ENCODE data around the gene IRAK4. TPM values are rescaled to one million over a fixed set of nuclear protein-coding genes. Genes with fewer than 3 reads are reported as not detected.
A peak's percentile ranks its signal among the peaks of the same experiment; 100 is the strongest.
"Not testable (repeated sequence)": the region's sequence is repeated elsewhere in the genome, so short reads cannot be mapped to it uniquely, and the experiment has no call there.

The IRAK4 gene
- total RNA-seq: 17.2 TPM

- peak; percentile 92 to 99 (median 98) for DNase-seq (ENCODE audit: low read depth in 2 of 3, low spot score in 2 of 3)
These were observed at the start of gene IRAK4, which contains the start of gene PUS7L for GRCh38 chr12:43758728-43759563. Gene IRAK4, plus strand, starts transcription at chr12:43758951. Its CDS starts 9,161 bp downstream, at chr12:43768112. Gene PUS7L, minus strand, starts transcription at chr12:43758790. Its CDS starts 3,545 bp downstream, at chr12:43755245.

GRCh38 chr12:43711348-43711747 lies 47.4 kb upstream of the IRAK4 start:
- no peak for DNase-seq (ENCODE audit: low read depth in 2 of 3, low spot score in 2 of 3)

- no peak for DNase-seq (ENCODE audit: low read depth in 2 of 3, low spot score in 2 of 3)
These were observed 36.1 kb upstream of the IRAK4 start for GRCh38 chr12:43722621-43723020.

GRCh38 chr12:43723134-43723533 lies 35.6 kb upstream of the IRAK4 start:
- DNase-seq (ENCODE audit: low read depth in 2 of 3, low spot score in 2 of 3): no peak

GRCh38 chr12:43728117-43728516 lies 30.6 kb upstream of the IRAK4 start:
- peak in 1 of 3 donors; percentile 16 for DNase-seq (ENCODE audit: low read depth in 2 of 3, low spot score in 2 of 3)

GRCh38 chr12:43728698-43729097 lies 30.1 kb upstream of the IRAK4 start:
- no peak for DNase-seq (ENCODE audit: low read depth in 2 of 3, low spot score in 2 of 3)

GRCh38 chr12:43730283-43730682 lies 28.5 kb upstream of the IRAK4 start:
- no peak for DNase-seq (ENCODE audit: low read depth in 2 of 3, low spot score in 2 of 3)

- no peak for DNase-seq (ENCODE audit: low read depth in 2 of 3, low spot score in 2 of 3)
These were observed 25.1 kb upstream of the IRAK4 start for GRCh38 chr12:43733687-43734086.

GRCh38 chr12:43736927-43737440 lies 21.8 kb upstream of the IRAK4 start:
- no peak for DNase-seq (ENCODE audit: low read depth in 2 of 3, low spot score in 2 of 3)

GRCh38 chr12:43737646-43738045 lies 21.1 kb upstream of the IRAK4 start:
- DNase-seq (ENCODE audit: low read depth in 2 of 3, low spot score in 2 of 3): no peak

- DNase-seq (ENCODE audit: low read depth in 2 of 3, low spot score in 2 of 3): no peak
These were observed 18.1 kb upstream of the IRAK4 start for GRCh38 chr12:43740511-43741100.

GRCh38 chr12:43742106-43742505 lies 16.6 kb upstream of the IRAK4 start:
- no peak for DNase-seq (ENCODE audit: low read depth in 2 of 3, low spot score in 2 of 3)

- DNase-seq (ENCODE audit: low read depth in 2 of 3, low spot score in 2 of 3): no peak
These were observed 13.9 kb upstream of the IRAK4 start for GRCh38 chr12:43744826-43745225.

- no peak for DNase-seq (ENCODE audit: low read depth in 2 of 3, low spot score in 2 of 3)
These were observed 9.7 kb upstream of the IRAK4 start for GRCh38 chr12:43749016-43749415.

GRCh38 chr12:43750814-43751213 lies 7.9 kb upstream of the IRAK4 start:
- DNase-seq (ENCODE audit: low read depth in 2 of 3, low spot score in 2 of 3): no peak

GRCh38 chr12:43751360-43751759 lies 7.4 kb upstream of the IRAK4 start:
- DNase-seq (ENCODE audit: low read depth in 2 of 3, low spot score in 2 of 3): not testable (repeated sequence)

GRCh38 chr12:43754015-43754414 lies 4.7 kb upstream of the IRAK4 start:
- DNase-seq (ENCODE audit: low read depth in 2 of 3, low spot score in 2 of 3): no peak

GRCh38 chr12:43758247-43758727 lies 464 bp upstream of the IRAK4 start:
- no peak for DNase-seq (ENCODE audit: low read depth in 2 of 3, low spot score in 2 of 3)

GRCh38 chr12:43760396-43760795 lies 1.6 kb downstream of the IRAK4 start:
- no peak for DNase-seq (ENCODE audit: low read depth in 2 of 3, low spot score in 2 of 3)

GRCh38 chr12:43761500-43761899 lies 2.7 kb downstream of the IRAK4 start:
- DNase-seq (ENCODE audit: low read depth in 2 of 3, low spot score in 2 of 3): no peak

GRCh38 chr12:43762596-43762995 lies 3.8 kb downstream of the IRAK4 start:
- DNase-seq (ENCODE audit: low read depth in 2 of 3, low spot score in 2 of 3): no peak

GRCh38 chr12:43763769-43764168 lies 5.0 kb downstream of the IRAK4 start:
- DNase-seq (ENCODE audit: low read depth in 2 of 3, low spot score in 2 of 3): no peak
